ENCODE measurements around the gene IFNA10.

GRCh38 chr9:21228122-21228521 lies 21.2 kb upstream of the IFNA10 start, which contains the start of gene IFNA17:
- TF ChIP-seq SUZ12 (IDR thresholded peaks at IDR 0.05; ENCODE audit: extremely low read depth, insufficient read depth, insufficient read length): no peak
- no peak for TF ChIP-seq YY1 (IDR thresholded peaks at IDR 0.05; ENCODE audit: insufficient read depth, insufficient read length)
- no peak for TF ChIP-seq ZNF274 (IDR thresholded peaks at IDR 0.05; ENCODE audit: low read depth, low read length)
